Panc1 (cell line): ENCODE data around the gene AGAP4. TPM values are rescaled to one million over a fixed set of nuclear protein-coding genes. Genes with fewer than 3 reads are reported as not detected.
A peak's percentile ranks its signal among the peaks of the same experiment; 100 is the strongest.
"Not testable (repeated sequence)": the region's sequence is repeated elsewhere in the genome, so short reads cannot be mapped to it uniquely, and the experiment has no call there.

ENCODE experiments used
- ATAC-seq: fragments of 200-7000 bp; cut with Tn5 transposase; 2 replicates; pipeline ENCODE4 v1.9.1; 2020; ENCODE audit warnings: mild to moderate bottlenecking, moderate library complexity
- BruUV-seq: library from RNA; stranded (reverse); fragments of 400-500 nt; replicated peaks from 2 replicates; lab custom pipeline; 2021; lab: Mats Ljungman, UMichigan
- CTCF ChIA-PET: fragments of 300-600 bp; sonication (Branson Sonifier 250); formaldehyde crosslinking; loops from one replicate; lab custom pipeline; 2022; ENCODE audit warnings: antibody characterized with exemption; lab: Charles Lee
- POLR2A ChIA-PET: fragments of 300-600 bp; sonication (Branson Sonifier 250); formaldehyde crosslinking; loops from one replicate; lab custom pipeline; 2022; ENCODE audit warnings: antibody characterized with exemption; lab: Charles Lee
- DNase-seq: peaks from one replicate; pipeline ENCODE4 v3.0.0-alpha.2; 2010; ENCODE audit warnings: low read depth, low spot score
- H3K27ac ChIP-seq: 2 replicates; pipeline ENCODE4 v1.5.1; 2011; ENCODE audit warnings: mild to moderate bottlenecking, low read length, inconsistent platforms
- H3K27me3 ChIP-seq: fragments of 200-500 bp; sonication (Bioruptor generic); 2 replicates; pipeline ENCODE4 v1.6.0; 2014; ENCODE audit warnings: low read length, inconsistent platforms; ENCODE audit not compliant: control insufficient read depth, insufficient read depth
- H3K36me3 ChIP-seq: fragments of 200-500 bp; sonication (Bioruptor generic); 2 replicates; pipeline ENCODE4 v1.5.1; 2014; ENCODE audit warnings: inconsistent platforms, mild to moderate bottlenecking, low read length, moderate library complexity; ENCODE audit not compliant: control insufficient read depth, insufficient read depth
- H3K4me1 ChIP-seq: 2 replicates; pipeline ENCODE4 v1.5.1; 2011; ENCODE audit warnings: inconsistent platforms, mild to moderate bottlenecking, low read length, moderate library complexity; ENCODE audit not compliant: control insufficient read depth, insufficient read depth
- H3K4me3 ChIP-seq, 2 experiments: 2 replicates each; pipeline ENCODE4 v1.5.1; 2011 to 2012; ENCODE audit warnings: low read depth in 2 of 2, low read length in 2 of 2, mild to moderate bottlenecking in 2 of 2, inconsistent platforms in 1 of 2, moderate library complexity in 1 of 2
- H3K9me3 ChIP-seq: fragments of 200-500 bp; sonication (Bioruptor generic); 2 replicates; pipeline ENCODE4 v1.5.1; 2014; ENCODE audit warnings: low read depth, mild to moderate bottlenecking, inconsistent platforms, low read length, moderate library complexity; ENCODE audit not compliant: control insufficient read depth, insufficient read depth
- POLR2AphosphoS5 ChIP-seq: IDR thresholded peaks from 2 replicates; pipeline ENCODE4 v1.6.1; 2012; ENCODE audit warnings: mild to moderate bottlenecking, low read depth, low read length, moderate library complexity
- SIN3A ChIP-seq: IDR thresholded peaks from 2 replicates; pipeline ENCODE4 v1.6.1; 2012; ENCODE audit warnings: low read depth, mild to moderate bottlenecking, low read length, moderate library complexity, borderline replicate concordance; ENCODE audit not compliant: insufficient read depth
- TCF7L2 ChIP-seq: IDR thresholded peaks from 2 replicates; pipeline ENCODE4 v1.6.1; 2011; ENCODE audit warnings: mild to moderate bottlenecking, low read depth, low read length, inconsistent platforms
- in situ Hi-C: cut with HindIII; loops from 2 replicates; pipeline ENCODE4 v1.10.0; 2016; ENCODE audit warnings: low sequenced_read_pairs, low pct_unique_long_range_greater_than_20kb
- intact Hi-C: fragments of 100-400 bp; cut with micrococcal nuclease; formaldehyde crosslinking; loops from one replicate; pipeline ENCODE4 v1.10.0; 2022; ENCODE audit not compliant: unreplicated experiment
- total RNA-seq: library from RNA; stranded (reverse); gene quantifications from one replicate; pipeline ENCODE4 v1.2.1, GENCODE V29; 2021; ENCODE audit not compliant: unreplicated experiment
- TF ChIP-seq, protein P1 (sequence below): fragments of 450-650 bp; IDR thresholded peaks from 2 replicates; pipeline ENCODE4 v1.5.1; 2017; ENCODE audit warnings: mild to moderate bottlenecking
- TF ChIP-seq, protein P2 (sequence below), 2 experiments: IDR thresholded peaks; 2 replicates each; pipeline ENCODE4 v1.6.1; 2011 to 2012; ENCODE audit warnings: low read depth in 2 of 2, control low read depth in 1 of 2, low read length in 1 of 2, mild to moderate bottlenecking in 1 of 2, moderate library complexity in 1 of 2; ENCODE audit not compliant: insufficient read depth in 1 of 2

Gene AGAP4
- total RNA-seq, 1 experiment from 2014 or later: 18.1 TPM

DNA sequence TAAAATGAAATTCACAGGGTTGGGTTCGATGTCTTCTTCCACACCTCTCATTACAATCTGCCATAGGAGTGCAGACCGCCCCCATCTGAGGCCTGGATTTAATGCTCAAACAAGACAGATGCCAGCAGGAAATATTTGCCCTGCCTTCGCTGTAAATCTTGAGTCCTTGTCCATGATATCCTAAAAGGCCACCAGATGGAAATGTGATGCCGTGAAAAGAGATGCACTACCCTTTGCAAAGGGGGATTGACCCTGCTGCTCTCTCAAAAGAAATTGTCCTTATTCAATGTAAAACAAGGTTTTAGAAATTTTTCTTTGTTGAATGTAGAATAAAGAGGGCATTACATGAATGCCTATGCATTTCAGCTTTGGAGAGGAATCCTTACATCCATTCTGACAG, 37.5 kb downstream of the AGAP4 start:
- Histone ChIP-seq H3K4me3 (no peak overlapping the region), H3K4me1 (no peaks in the 10 kb centered on the region), H3K27me3 (no peaks in the 10 kb centered on the region), H3K9me3 (no peaks in the 10 kb centered on the region), H3K36me3 (no peaks in the 10 kb centered on the region), H3K27ac (no peak overlapping the region)
- in situ Hi-C loops (no loop called here), intact Hi-C loops (no loop called here)
- TF ChIP-seq, protein P1, sequence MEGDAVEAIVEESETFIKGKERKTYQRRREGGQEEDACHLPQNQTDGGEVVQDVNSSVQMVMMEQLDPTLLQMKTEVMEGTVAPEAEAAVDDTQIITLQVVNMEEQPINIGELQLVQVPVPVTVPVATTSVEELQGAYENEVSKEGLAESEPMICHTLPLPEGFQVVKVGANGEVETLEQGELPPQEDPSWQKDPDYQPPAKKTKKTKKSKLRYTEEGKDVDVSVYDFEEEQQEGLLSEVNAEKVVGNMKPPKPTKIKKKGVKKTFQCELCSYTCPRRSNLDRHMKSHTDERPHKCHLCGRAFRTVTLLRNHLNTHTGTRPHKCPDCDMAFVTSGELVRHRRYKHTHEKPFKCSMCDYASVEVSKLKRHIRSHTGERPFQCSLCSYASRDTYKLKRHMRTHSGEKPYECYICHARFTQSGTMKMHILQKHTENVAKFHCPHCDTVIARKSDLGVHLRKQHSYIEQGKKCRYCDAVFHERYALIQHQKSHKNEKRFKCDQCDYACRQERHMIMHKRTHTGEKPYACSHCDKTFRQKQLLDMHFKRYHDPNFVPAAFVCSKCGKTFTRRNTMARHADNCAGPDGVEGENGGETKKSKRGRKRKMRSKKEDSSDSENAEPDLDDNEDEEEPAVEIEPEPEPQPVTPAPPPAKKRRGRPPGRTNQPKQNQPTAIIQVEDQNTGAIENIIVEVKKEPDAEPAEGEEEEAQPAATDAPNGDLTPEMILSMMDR: no peak
- TF ChIP-seq TCF7L2 (no peak), SIN3A (no peak), POLR2AphosphoS5 (no peak)
- TF ChIP-seq, protein P2, sequence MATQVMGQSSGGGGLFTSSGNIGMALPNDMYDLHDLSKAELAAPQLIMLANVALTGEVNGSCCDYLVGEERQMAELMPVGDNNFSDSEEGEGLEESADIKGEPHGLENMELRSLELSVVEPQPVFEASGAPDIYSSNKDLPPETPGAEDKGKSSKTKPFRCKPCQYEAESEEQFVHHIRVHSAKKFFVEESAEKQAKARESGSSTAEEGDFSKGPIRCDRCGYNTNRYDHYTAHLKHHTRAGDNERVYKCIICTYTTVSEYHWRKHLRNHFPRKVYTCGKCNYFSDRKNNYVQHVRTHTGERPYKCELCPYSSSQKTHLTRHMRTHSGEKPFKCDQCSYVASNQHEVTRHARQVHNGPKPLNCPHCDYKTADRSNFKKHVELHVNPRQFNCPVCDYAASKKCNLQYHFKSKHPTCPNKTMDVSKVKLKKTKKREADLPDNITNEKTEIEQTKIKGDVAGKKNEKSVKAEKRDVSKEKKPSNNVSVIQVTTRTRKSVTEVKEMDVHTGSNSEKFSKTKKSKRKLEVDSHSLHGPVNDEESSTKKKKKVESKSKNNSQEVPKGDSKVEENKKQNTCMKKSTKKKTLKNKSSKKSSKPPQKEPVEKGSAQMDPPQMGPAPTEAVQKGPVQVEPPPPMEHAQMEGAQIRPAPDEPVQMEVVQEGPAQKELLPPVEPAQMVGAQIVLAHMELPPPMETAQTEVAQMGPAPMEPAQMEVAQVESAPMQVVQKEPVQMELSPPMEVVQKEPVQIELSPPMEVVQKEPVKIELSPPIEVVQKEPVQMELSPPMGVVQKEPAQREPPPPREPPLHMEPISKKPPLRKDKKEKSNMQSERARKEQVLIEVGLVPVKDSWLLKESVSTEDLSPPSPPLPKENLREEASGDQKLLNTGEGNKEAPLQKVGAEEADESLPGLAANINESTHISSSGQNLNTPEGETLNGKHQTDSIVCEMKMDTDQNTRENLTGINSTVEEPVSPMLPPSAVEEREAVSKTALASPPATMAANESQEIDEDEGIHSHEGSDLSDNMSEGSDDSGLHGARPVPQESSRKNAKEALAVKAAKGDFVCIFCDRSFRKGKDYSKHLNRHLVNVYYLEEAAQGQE (IDR thresholded peaks at IDR 0.05; ENCODE audit: insufficient read depth in 1 of 2, low read depth in 2 of 2, low read length in 1 of 2): no peak
- CTCF ChIA-PET: no interaction called here
- BruUV-seq: no TSS peak
- DNase-seq (no peak), ATAC-seq (no peak)
- POLR2A ChIA-PET: no interaction called here

DNA sequence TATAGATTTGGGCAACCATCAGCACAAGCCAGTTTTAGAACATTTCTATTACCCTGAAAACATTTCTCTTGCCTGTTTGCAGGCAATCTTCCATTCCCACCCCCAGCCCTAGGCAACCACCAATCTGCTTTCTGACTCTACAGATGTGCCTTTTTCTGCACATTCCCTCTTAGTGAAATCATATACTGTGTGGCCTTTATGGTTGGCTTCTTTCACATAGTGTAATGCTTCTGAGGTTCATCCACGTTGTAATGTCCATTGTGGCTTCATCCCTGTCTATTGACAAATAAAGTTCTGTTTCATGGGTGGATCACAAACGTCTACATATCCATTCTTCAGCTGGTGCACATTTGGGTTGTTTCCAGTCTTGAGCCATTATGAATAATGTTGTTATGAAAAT, 42.3 kb downstream of the AGAP4 start:
- CTCF ChIA-PET: interaction anchor here (0.6 kb wide), 1 partner anchor 248 kb away, joined by 3 read pairs; no protein-coding TSS in a partner anchor
- in situ Hi-C loops: not testable (repeated sequence)

DNA sequence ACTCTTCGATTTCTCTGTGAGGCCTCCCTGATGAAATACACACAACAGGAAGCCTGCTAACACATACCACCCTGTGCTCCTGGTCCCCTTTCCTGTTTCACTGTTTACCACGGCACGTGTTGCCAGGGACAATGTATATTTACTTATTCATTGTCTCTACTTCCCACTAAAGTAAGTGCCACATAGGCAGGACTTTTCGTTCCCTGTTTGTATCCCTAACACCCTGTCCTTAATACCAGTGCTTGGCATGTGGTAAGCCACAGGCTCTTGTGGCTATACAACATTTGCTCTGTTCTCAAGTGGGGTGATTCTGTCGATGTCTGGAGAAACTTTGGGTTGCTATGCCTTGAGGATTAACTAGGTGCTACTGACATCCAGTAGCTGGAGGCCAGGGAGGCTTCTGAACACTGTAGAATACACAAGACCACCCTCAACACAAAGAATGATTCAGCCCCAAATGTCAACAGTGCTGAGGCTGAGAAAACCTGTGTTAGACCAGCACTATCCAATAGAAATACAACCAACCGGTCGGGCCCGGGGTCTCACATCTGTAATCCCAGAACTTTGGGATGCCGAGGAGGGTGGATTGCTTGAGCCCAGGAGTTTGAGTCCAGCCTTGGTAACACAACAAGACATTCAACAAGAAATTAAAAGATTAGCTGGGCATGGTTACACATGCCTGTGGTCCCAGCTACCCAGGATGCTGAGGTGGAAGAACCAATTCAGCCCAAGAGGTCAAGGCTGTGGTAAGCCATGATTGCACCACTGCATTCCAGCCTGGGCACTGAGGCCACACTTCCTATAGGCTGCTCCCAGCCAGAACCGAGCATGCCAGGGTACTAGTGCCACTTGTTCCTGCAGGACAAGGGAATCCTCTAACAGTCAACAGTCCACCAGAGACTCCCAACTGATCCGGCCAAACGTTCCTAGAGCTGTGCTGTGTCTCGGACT, 44.0 kb downstream of the AGAP4 start:
- BruUV-seq, POLR2A ChIA-PET, CTCF ChIA-PET, DNase-seq, H3K36me3 ChIP-seq, H3K27ac ChIP-seq, intact Hi-C loops, H3K27me3 ChIP-seq, H3K4me1 ChIP-seq, in situ Hi-C loops, H3K4me3 ChIP-seq, H3K9me3 ChIP-seq: not testable (repeated sequence)
- ATAC-seq: peak; percentile 30; the same call in 1 of the 2 replicates

More for the DNA sequence above, 42.3 kb downstream of the AGAP4 start:
- BruUV-seq, H3K9me3 ChIP-seq, H3K4me3 ChIP-seq, H3K27ac ChIP-seq, DNase-seq, H3K27me3 ChIP-seq, H3K4me1 ChIP-seq, H3K36me3 ChIP-seq, POLR2A ChIA-PET, ATAC-seq, intact Hi-C loops: not testable (repeated sequence)

DNA sequence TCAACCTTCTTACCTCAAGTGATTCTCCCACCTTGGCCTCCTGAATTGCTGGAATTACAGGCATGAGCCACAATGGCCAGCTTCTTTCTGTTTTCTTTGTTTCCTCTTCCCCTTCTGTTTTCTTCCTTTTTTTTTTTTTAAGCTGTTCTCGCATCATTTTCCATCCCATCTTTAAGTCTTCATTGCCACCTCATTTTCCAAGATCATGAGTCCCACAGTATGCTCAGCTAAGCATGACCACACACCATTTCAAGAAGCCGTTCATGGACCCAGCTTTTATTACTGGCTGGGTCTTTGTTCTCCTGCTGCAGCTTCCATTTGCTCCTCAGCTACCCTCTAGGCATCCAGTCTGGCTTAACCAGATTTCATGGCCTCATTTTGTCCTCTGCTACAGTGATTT, 52.5 kb downstream of the AGAP4 start:
- in situ Hi-C loops, H3K4me3 ChIP-seq, H3K27ac ChIP-seq, H3K36me3 ChIP-seq, POLR2A ChIA-PET, CTCF ChIA-PET, ATAC-seq, H3K4me1 ChIP-seq, intact Hi-C loops, H3K27me3 ChIP-seq, DNase-seq, BruUV-seq, H3K9me3 ChIP-seq: not testable (repeated sequence)

DNA sequence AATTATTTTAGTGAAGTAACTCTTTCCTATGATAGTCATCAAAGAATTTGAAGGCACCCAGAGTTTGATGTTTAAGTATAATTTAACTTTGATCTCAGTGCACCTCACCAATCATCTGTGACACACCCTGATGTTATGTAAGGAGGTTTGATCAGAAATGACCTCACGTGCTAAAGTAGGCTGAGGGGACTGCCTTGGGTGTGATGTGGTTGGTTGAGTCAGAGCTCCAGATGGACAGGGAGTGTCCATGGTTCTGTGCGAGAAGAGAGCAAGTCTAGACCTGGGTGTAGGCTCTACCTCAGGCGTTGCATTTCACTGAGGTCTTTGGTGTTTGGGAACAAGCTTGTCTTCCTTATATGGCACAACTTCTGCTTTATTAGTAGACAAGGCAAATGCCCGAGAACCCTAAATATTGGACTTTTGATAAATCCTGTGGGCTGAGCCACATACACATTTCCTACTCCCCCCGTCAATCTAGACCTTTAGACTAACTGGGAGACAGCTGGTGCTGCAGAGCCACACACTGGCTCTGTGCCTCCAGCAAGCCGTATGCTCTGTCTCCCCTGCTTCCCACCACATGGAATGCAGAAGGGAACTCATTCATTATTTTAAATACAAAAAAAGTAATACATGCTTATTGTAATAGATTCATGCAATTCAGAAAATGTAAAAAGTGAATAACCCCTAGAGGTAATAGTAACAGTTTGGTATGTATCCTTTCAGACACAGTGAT, 56.4 kb downstream of the AGAP4 start:
- BruUV-seq, POLR2A ChIA-PET, intact Hi-C loops, DNase-seq, H3K27me3 ChIP-seq, H3K36me3 ChIP-seq, H3K4me1 ChIP-seq, in situ Hi-C loops, ATAC-seq, H3K4me3 ChIP-seq, H3K27ac ChIP-seq, CTCF ChIA-PET, H3K9me3 ChIP-seq: not testable (repeated sequence)
